ENCODE data around the gene SLC16A3.

The SLC16A3 gene

DNA sequence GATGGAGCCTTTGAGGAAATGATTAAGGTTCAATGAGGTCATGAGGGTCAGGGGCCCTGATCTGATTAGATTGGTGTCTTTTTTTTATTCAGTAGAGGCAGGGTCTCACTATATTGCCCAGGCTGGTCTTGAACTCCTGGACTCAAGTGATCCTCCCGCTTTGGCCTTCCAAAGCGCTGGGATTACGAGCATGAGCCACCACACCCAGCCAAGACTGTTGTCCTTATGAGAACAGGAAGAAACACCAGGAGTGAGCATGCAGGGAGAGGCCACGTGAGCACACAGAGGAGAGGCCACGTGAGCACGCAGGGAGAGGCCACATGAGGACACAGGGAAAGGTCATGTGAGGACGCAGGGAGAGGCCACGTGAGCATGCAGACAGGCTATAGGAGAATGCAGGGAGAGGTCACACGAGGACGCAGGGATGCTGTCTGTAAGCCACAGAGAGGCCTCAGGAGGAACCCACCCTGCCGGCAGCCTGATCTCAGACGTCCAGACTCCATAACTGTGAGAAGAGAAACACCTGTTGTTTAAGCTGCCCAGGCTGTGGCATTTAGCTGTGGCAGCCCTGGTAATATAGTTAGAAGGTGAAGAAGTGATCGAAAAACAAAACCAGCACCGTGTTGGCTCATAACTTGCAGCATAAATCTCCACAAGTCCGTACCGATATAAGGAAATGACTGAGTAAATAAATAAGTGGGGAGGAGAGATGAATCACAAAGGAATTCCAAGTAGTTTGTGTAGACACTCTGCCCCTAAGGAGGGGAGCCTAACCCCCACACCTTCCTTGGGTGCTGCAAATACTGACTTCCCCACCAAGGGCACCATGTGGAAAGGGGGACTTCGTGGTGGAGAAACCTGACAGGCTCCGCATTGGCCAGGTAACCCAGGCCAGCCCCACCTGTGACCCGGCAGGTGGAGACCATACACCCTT, 59.3 kb downstream of the SLC16A3 start:
- no peak for DNase-seq
